Heart right ventricle (tissue), 16 donors: ENCODE measurements around the gene IL1RL2. TPM values are rescaled to one million over a fixed set of nuclear protein-coding genes. Genes with fewer than 3 reads are reported as not detected.

Experiments used
- ATAC-seq, 8 donors: fragments of 200-7000 bp; cut with Tn5 transposase; one replicate each; pipeline ENCODE4 v1.9.1; 2020; ENCODE audit warnings: mild to moderate bottlenecking in 8 of 8, moderate library complexity in 8 of 8, moderate number of reproducible peaks in 1 of 8
- DNase-seq, 2 donors: peaks; one replicate each; pipeline ENCODE4 v3.0.0-alpha.2; 2020
- H3K27ac ChIP-seq, 10 donors: fragments of 200-600 bp; sonication (generic) in 2 of 10; one replicate each; pipeline versions ENCODE4 v1.5.0 to v1.8.0; 2020 to 2022; ENCODE audit warnings: mild to moderate bottlenecking in 3 of 10
- H3K27me3 ChIP-seq, 7 donors: fragments of 200-600 bp; one replicate each; pipeline ENCODE4 v1.8.0; 2021 to 2022; ENCODE audit warnings: mild to moderate bottlenecking in 2 of 7
- H3K36me3 ChIP-seq, 9 donors: fragments of 200-600 bp; sonication (generic) in 1 of 9; one replicate each; pipeline versions ENCODE4 v1.5.0 to v1.8.0; 2020 to 2022; ENCODE audit warnings: mild to moderate bottlenecking in 2 of 9
- H3K4me1 ChIP-seq, 9 donors: fragments of 200-600 bp; sonication (generic) in 1 of 9; one replicate each; pipeline versions ENCODE4 v1.5.0 to v1.8.0; 2020 to 2022; ENCODE audit warnings: mild to moderate bottlenecking in 4 of 9
- H3K4me3 ChIP-seq, 10 donors: fragments of 200-600 bp; sonication (generic) in 2 of 10; one replicate each; pipeline versions ENCODE4 v1.5.0 to v1.8.0; 2020 to 2022; ENCODE audit warnings: mild to moderate bottlenecking in 7 of 10, moderate library complexity in 2 of 10
- H3K9me3 ChIP-seq, 11 donors: fragments of 200-600 bp in 10 of 11; sonication (generic) in 2 of 11; one replicate each; pipeline versions ENCODE4 v1.5.0 to v1.8.0; 2013 to 2022; ENCODE audit warnings: mild to moderate bottlenecking in 2 of 11, control low read depth in 1 of 11, moderate library complexity in 1 of 11
- WGBS, 2 donors: extraction: QIAGEN DNeasy Blood & Tissue Kit; methylation state at CpG; one replicate each; pipeline ENCODE4 v1.1.7; 2013; ENCODE audit warnings: inconsistent platforms in 1 of 2; 5-methylcytosine and 5-hydroxymethylcytosine counted together
- intact Hi-C, 10 donors: fragments of 100-400 bp; cut with DNase I; formaldehyde crosslinking; loops; one replicate each; pipeline versions ENCODE4 v1.11.1 to v1.14.2; 2022
- polyA plus RNA-seq, 2 donors: library from polyadenylated mRNA; stranded (reverse); fragments of 200-250 nt; gene quantifications; one replicate each; pipeline ENCODE4 v1.2.3, GENCODE V29; 2013
- total RNA-seq, 10 donors: library from RNA; stranded (reverse); fragmentation: NEBNext Ultra II Directional in 3 of 10; extraction: Animal tissue kit (Norgen Biotek cat#: 25700) in 3 of 10; gene quantifications; one replicate each; pipeline versions ENCODE4 v1.2.1 to v1.2.4, GENCODE V29; 2021 to 2023
- TF ChIP-seq, protein P1 (sequence below), 9 donors: fragments of 200-600 bp; sonication (generic) in 2 of 9; IDR thresholded peaks; one replicate each; pipeline versions ENCODE4 v1.5.0 to v1.8.0; 2021 to 2022; ENCODE audit warnings: antibody characterized with exemption in 9 of 9, mild to moderate bottlenecking in 5 of 9, moderate library complexity in 1 of 9
- donor health status: Arrhythmogenic right ventricular cardiomyopathy.
- donor health status: ischemic (EF 13 %, LVEDD 7.1; RV severe dilation, severe dysfunction).
- donor health status: healthy with polysubstance abuse.
- donor health status: DM: no; HTN: yes; CAD: no.
- donor health status: DM: no; HTN: no; CAD: no.
- donor health status: ischemic (EF 25% LVEDD 6.9; RV normal size, moderate dysfunction).
- donor health status: ischemic (EF 25% LVEDD 5.7; RV mildly dilated, moderate dysfunction).
- donor health status: healthy.
- donor health status: DM: yes; HTN: yes; CAD: no.
- donor health status: Ischemic cardiomyopathy.
- donor health status: ischemic (EF 35%, LVEDD 5.7; RV mildly dilated, moderate dysfunction).
- donor health status: nonischemic (EF 11% LVEDD 7.7; RV severe dilation, severe dysfunction).
- donor health status: DM: yes; HTN: yes; CAD: no.
- donor health status: PGD.
- donor health status: ischemic (EF 29% LVEDD 5.4; RV normal size, mild dysfunction).
- donor health status: nonischemic (EF 23%, LVEDD 6.1; RV moderate dilation, normal function).

Gene IL1RL2
- total and polyA plus RNA-seq, 12 donors = 0.11 to 0.92 (median 0.29) TPM; not detected in 5

GRCh38 chr2:102184018-102184417 is 2.8 kb upstream of the IL1RL2 start:
- WGBS, 2 donors = 72 to 78% methylated on average over 2 of the region's 2 CpGs

DNA sequence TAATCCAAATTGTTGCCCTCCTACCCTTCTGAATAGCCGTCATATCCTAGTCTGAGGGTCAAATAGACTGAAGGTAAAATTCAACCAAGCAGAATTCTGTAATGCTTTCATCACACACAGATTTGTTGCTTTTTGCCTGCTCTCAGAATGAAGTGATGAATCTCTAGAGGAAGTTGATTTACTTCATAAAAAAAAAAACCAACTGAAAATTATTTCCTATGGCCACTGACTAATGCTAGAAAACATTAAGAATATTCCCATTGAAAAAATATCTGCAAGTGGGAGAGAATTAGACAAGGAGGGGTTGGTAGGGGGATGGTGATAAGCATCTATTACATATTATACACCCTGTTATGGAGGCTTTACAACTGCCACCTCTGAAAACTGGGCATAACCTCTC is 2.3 kb upstream of the IL1RL2 start:
- 99 to 100% methylated on average over 1 of the region's 1 CpG for WGBS, 2 donors
- H3K27ac ChIP-seq = peak overlapping the region in 1 of 10 donors; percentile 27
- intact Hi-C loops = loop anchor here in 2 of 10 donors (2.0 to 10.0 kb wide), 2 partner anchors 50 to 56 kb away; no protein-coding TSS in a partner anchor
- peaks cover 2 to 30% (median 8%) of the 10 kb centered on the region in 9 donors for H3K4me1 ChIP-seq
- peaks cover 0 to 7% (median 0%) of the 10 kb centered on the region in 9 donors for H3K36me3 ChIP-seq
- DNase-seq (no peak), ATAC-seq (no peak)
- H3K4me3 ChIP-seq = no peak overlapping the region
- H3K27me3 ChIP-seq = peaks cover 0 to 22% (median 7%) of the 10 kb centered on the region in 7 donors
- no peaks in the 10 kb centered on the region for H3K9me3 ChIP-seq
- TF ChIP-seq, protein P1, sequence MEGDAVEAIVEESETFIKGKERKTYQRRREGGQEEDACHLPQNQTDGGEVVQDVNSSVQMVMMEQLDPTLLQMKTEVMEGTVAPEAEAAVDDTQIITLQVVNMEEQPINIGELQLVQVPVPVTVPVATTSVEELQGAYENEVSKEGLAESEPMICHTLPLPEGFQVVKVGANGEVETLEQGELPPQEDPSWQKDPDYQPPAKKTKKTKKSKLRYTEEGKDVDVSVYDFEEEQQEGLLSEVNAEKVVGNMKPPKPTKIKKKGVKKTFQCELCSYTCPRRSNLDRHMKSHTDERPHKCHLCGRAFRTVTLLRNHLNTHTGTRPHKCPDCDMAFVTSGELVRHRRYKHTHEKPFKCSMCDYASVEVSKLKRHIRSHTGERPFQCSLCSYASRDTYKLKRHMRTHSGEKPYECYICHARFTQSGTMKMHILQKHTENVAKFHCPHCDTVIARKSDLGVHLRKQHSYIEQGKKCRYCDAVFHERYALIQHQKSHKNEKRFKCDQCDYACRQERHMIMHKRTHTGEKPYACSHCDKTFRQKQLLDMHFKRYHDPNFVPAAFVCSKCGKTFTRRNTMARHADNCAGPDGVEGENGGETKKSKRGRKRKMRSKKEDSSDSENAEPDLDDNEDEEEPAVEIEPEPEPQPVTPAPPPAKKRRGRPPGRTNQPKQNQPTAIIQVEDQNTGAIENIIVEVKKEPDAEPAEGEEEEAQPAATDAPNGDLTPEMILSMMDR (IDR thresholded peaks at IDR 0.05) = no peak

More at GRCh38 chr2:102184018-102184417, 2.8 kb upstream of the IL1RL2 start:
- no peak for ATAC-seq
- no peaks in the 10 kb centered on the region for H3K9me3 ChIP-seq
- peaks cover 0 to 12% (median 0%) of the 10 kb centered on the region in 9 donors for H3K36me3 ChIP-seq
- H3K4me3 ChIP-seq = no peak overlapping the region
- DNase-seq = no peak
- H3K4me1 ChIP-seq = peaks cover 2 to 34% (median 8%) of the 10 kb centered on the region in 9 donors
- H3K27me3 ChIP-seq = peaks cover 0 to 21% (median 7%) of the 10 kb centered on the region in 7 donors
- TF ChIP-seq, protein P1 (IDR thresholded peaks at IDR 0.05) = no peak
- intact Hi-C loops = loop anchor here in 2 of 10 donors (2.0 to 10.0 kb wide), 2 partner anchors 51 to 57 kb away; no protein-coding TSS in a partner anchor
- H3K27ac ChIP-seq = no peak overlapping the region

DNA sequence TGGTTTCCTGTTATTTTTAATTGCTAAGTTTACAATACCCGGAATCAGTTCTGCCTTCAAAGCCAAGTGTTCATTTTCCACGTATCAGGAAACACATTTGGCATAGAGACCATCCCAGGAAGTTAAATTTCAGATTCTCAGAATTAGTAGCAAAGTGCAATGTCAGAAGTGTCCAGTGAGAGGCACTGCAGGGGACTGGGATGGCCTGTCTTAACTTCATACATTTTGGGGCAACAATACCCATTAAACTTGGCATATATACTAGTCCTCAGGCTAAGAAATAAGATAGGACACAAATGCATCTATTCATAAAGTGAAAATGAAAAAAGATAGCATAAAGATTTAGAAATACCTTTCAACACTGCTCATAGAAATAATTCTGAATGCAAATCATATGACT is 1.5 kb upstream of the IL1RL2 start:
- ATAC-seq (peak in 1 of 8 donors; percentile 53), DNase-seq (peak in 1 of 2 donors; percentile 20)
- intact Hi-C loops = loop anchor here in 4 of 10 donors (2.0 to 10.0 kb wide), 4 partner anchors 49 to 57 kb away; no protein-coding TSS in a partner anchor
- Histone ChIP-seq H3K4me3 (no peak overlapping the region), H3K36me3 (no peaks in the 10 kb centered on the region), H3K27me3 (peaks cover 0 to 22% (median 7%) of the 10 kb centered on the region in 7 donors), H3K9me3 (no peaks in the 10 kb centered on the region), H3K27ac (no peak overlapping the region), H3K4me1 (peaks cover 2 to 29% (median 8%) of the 10 kb centered on the region in 9 donors)
- TF ChIP-seq, protein P1 (IDR thresholded peaks at IDR 0.05) = peak in 8 of 9 donors; percentile 15 to 69 (median 57)
- 24% methylated on average over 2 of the region's 2 CpGs for WGBS, 2 donors

- H3K27ac ChIP-seq = peak overlapping the region in 7 of 10 donors; percentile 44 to 80 (median 68)
- intact Hi-C loops = loop anchor here in 3 of 10 donors (5.0 to 10.0 kb wide), 3 partner anchors 47 to 55 kb away; no protein-coding TSS in a partner anchor
- peak; percentile 80 to 93 (median 88) for ATAC-seq
- peaks cover 2 to 29% (median 8%) of the 10 kb centered on the region in 9 donors for H3K4me1 ChIP-seq
- no peaks in the 10 kb centered on the region for H3K9me3 ChIP-seq
- H3K27me3 ChIP-seq = peaks cover 0 to 28% (median 3%) of the 10 kb centered on the region in 7 donors
- no peaks in the 10 kb centered on the region for H3K36me3 ChIP-seq
- 3 to 5% methylated on average over 48 to 50 of the region's 50 CpGs for WGBS, 2 donors
- TF ChIP-seq, protein P1 (IDR thresholded peaks at IDR 0.05) = peak in 7 of 9 donors; percentile 20 to 55 (median 38)
- peak; percentile 62 to 65 for DNase-seq
- H3K4me3 ChIP-seq = peak overlapping the region; percentile 13 to 63 (median 53)
Measured at GRCh38 chr2:102187496-102188150, 800 bp downstream of the IL1RL2 start.
